Measurements from ENCODE around the gene DNAH5. TPM values are rescaled to one million over a fixed set of nuclear protein-coding genes. Genes with fewer than 3 reads are reported as not detected.

DNAH5 gene, protein sequence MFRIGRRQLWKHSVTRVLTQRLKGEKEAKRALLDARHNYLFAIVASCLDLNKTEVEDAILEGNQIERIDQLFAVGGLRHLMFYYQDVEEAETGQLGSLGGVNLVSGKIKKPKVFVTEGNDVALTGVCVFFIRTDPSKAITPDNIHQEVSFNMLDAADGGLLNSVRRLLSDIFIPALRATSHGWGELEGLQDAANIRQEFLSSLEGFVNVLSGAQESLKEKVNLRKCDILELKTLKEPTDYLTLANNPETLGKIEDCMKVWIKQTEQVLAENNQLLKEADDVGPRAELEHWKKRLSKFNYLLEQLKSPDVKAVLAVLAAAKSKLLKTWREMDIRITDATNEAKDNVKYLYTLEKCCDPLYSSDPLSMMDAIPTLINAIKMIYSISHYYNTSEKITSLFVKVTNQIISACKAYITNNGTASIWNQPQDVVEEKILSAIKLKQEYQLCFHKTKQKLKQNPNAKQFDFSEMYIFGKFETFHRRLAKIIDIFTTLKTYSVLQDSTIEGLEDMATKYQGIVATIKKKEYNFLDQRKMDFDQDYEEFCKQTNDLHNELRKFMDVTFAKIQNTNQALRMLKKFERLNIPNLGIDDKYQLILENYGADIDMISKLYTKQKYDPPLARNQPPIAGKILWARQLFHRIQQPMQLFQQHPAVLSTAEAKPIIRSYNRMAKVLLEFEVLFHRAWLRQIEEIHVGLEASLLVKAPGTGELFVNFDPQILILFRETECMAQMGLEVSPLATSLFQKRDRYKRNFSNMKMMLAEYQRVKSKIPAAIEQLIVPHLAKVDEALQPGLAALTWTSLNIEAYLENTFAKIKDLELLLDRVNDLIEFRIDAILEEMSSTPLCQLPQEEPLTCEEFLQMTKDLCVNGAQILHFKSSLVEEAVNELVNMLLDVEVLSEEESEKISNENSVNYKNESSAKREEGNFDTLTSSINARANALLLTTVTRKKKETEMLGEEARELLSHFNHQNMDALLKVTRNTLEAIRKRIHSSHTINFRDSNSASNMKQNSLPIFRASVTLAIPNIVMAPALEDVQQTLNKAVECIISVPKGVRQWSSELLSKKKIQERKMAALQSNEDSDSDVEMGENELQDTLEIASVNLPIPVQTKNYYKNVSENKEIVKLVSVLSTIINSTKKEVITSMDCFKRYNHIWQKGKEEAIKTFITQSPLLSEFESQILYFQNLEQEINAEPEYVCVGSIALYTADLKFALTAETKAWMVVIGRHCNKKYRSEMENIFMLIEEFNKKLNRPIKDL (N-terminal part only)
- 0.49 TPM for polyA plus RNA-seq (2012; ENCODE audit: insufficient read depth, insufficient read length, low read depth)

DNA sequence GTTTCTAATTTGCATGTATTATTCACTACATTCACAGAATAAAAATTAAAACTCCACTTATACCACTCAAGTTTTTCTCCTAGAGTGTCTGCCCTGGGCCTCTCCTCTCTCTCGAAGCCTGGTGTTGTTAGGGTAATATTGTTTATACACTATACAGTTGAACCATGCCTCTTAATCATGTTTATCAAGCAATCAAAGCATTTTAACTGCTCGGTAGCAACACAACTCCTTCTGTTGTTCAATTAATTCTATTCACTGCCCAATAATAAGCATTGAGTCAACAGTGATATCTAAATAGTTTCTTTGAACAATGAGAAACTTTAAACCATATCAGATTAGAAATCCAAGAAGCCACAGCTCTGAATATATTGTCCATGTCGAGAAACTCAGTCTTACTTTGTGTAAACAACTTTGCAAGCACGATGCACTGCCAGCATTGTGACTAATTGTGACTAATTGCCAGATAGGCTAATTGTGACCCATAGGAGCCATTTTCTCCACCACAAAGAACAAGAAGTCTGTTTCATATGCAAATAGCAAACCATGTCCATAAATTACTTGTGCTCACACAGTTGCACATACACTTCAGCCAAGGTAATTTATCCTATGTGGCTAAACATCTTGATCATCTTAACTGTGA, at the start of gene DNAH5:
TSS of gene DNAH5 (minus strand) at position 129 of the 640 bp plus-strand sequence. CDS start 250 bp downstream, outside the sequence.
- TF ChIP-seq, protein P1, sequence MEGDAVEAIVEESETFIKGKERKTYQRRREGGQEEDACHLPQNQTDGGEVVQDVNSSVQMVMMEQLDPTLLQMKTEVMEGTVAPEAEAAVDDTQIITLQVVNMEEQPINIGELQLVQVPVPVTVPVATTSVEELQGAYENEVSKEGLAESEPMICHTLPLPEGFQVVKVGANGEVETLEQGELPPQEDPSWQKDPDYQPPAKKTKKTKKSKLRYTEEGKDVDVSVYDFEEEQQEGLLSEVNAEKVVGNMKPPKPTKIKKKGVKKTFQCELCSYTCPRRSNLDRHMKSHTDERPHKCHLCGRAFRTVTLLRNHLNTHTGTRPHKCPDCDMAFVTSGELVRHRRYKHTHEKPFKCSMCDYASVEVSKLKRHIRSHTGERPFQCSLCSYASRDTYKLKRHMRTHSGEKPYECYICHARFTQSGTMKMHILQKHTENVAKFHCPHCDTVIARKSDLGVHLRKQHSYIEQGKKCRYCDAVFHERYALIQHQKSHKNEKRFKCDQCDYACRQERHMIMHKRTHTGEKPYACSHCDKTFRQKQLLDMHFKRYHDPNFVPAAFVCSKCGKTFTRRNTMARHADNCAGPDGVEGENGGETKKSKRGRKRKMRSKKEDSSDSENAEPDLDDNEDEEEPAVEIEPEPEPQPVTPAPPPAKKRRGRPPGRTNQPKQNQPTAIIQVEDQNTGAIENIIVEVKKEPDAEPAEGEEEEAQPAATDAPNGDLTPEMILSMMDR (IDR thresholded peaks at IDR 0.05; ENCODE audit: low read depth, low read length), result no peak
- H3K27me3 ChIP-seq, result peaks cover 11% of the 10 kb centered on the region; the same call in 1 of the 2 replicates
- no peaks in the 10 kb centered on the region for H3K36me3 ChIP-seq
- no peaks in the 10 kb centered on the region for H3K9me3 ChIP-seq
- no peak within 1 kb of the TSS for H3K4me3 ChIP-seq (ENCODE audit: low read depth, low read length)
- no peak for DNase-seq
- H3K4me1 ChIP-seq, result no peaks in the 10 kb centered on the region

DNA sequence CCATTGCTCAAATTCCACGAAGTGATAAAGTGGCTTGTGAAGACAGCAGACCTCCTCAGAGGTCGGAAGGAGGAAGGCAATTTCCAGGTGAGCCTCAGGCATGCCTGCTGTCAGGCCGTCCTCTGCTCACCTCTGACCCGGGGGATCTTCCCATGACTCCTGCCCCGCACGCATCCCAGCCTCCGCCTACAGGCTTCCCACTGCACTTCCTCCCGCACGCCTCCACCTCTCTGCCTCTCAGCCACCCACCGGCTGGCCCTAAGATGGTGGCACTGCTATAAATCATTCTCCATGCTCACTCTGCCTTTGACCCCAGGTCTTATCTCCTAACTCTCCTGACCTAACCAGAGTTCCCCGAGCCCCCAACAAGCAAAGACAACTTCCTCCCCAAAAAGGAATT, 49.4 kb upstream of the DNAH5 start:
- TF ChIP-seq, protein P1 (IDR thresholded peaks at IDR 0.05; ENCODE audit: low read depth, low read length), result no peak
- no peak for DNase-seq
- H3K27me3 ChIP-seq, result no peaks in the 10 kb centered on the region
- no peaks in the 10 kb centered on the region for H3K4me1 ChIP-seq
- H3K4me3 ChIP-seq (ENCODE audit: low read depth, low read length), result no peak overlapping the region
- no peaks in the 10 kb centered on the region; the same call in 1 of the 2 replicates for H3K36me3 ChIP-seq
- H3K9me3 ChIP-seq, result no peaks in the 10 kb centered on the region

DNA sequence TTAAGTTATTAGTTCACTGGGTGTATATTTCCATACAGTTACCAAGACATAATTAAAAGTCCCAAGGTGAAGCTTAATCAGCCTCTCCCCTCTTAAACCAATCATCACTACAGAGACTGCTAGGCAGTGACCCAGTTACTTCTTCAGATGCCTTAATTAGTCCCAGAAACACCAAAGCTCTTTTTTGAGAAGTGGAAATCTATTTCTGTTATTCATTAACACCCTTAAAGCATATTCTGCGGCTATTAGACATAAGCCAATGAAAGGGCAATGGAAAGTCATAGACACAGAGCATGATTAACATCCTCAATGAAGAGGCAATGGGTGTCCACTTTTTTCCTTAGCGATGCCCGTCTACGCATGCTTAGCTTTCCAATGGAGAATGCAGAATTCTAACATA, 48.3 kb upstream of the DNAH5 start:
- no peak overlapping the region for H3K4me3 ChIP-seq (ENCODE audit: low read depth, low read length)
- TF ChIP-seq, protein P1 (IDR thresholded peaks at IDR 0.05; ENCODE audit: low read depth, low read length), result no peak
- H3K36me3 ChIP-seq, result no peaks in the 10 kb centered on the region; the same call in 1 of the 2 replicates
- no peaks in the 10 kb centered on the region for H3K9me3 ChIP-seq
- H3K4me1 ChIP-seq, result no peaks in the 10 kb centered on the region
- H3K27me3 ChIP-seq, result no peaks in the 10 kb centered on the region
- no peak for DNase-seq

DNA sequence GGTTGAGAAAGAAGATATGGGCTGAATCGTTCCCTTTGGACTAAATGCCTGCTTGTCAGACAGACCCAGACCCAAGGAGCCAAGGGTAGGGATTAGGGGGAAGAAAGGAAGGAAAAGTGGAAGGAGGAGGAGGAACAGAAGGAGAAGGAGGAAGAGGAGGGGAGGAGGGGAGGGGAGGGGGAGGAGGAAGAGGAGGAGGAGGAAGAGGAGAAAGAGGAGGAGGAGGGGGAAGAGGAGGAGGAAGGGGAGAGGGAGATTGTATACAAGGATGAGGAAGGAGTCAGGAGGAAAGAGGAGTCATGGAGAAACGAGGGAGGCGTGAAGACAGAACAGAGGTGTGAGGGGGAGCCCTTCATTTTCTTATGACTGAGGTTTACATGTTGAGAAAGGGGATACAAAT, 46.9 kb upstream of the DNAH5 start:
- Histone ChIP-seq H3K4me3 (ENCODE audit: low read depth, low read length) (no peak overlapping the region), H3K27me3 (peaks cover 7% of the 10 kb centered on the region), H3K4me1 (no peaks in the 10 kb centered on the region), H3K9me3 (no peaks in the 10 kb centered on the region), H3K36me3 (no peaks in the 10 kb centered on the region; the same call in 1 of the 2 replicates)
- TF ChIP-seq, protein P1 (IDR thresholded peaks at IDR 0.05; ENCODE audit: low read depth, low read length), result no peak
- DNase-seq, result no peak

DNA sequence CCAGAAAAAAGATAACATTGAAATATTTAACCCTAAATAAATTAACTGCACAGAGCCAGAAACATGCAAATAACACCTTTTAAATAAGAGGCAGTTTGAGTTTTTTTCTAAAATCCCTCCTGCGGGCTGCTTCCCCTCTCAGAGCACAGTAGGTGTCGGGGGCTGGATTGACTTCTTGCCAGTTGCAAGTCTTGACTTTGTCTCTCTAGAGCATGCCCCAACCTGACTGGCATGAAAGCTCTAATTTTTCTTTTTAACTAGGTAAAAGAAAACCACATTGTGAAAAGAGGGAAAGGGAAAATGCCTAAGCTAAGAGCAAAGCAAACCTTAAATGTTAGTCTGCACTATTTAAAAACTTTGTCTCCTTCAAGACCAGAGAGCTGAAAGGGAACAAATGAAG, 46.4 kb upstream of the DNAH5 start:
- Histone ChIP-seq H3K9me3 (no peaks in the 10 kb centered on the region), H3K4me3 (ENCODE audit: low read depth, low read length) (no peak overlapping the region), H3K4me1 (no peaks in the 10 kb centered on the region), H3K27me3 (peaks cover 8% of the 10 kb centered on the region), H3K36me3 (no peaks in the 10 kb centered on the region; the same call in 1 of the 2 replicates)
- no peak for DNase-seq
- TF ChIP-seq, protein P1 (IDR thresholded peaks at IDR 0.05; ENCODE audit: low read depth, low read length), result no peak

Measured in BE2C (cell line).